Measurements from ENCODE around the gene CYB5R3. TPM values are rescaled to one million over a fixed set of nuclear protein-coding genes. Genes with fewer than 3 reads are reported as not detected.

CYB5R3 gene
- total RNA-seq, 1 donor from 2014 or later, result 383 TPM

DNA sequence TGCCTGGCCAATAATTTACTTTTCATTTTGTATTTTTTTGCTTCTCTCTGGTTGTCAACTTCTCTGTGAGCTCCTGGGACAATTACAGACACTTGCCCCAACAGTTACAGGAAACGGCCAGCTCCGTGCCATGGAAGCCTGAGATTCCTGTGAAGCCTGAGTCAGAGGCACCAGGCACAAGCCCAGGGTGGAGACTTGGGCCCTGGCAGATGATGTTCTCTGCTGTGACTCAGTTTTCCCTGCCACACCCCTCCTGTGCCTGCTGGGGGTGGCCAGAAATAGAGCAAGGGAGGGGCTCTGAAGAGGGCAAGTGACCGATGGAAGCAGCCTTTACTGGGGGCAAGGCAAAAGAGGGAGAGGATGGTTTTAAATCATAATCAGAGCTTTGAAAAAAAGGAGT is 13.7 kb downstream of the CYB5R3 start:
- Mint-ChIP-seq H3K9me3 (ENCODE audit: low read depth) (no peaks in the 10 kb centered on the region), H3K4me1 (ENCODE audit: low read depth) (peaks cover 41% of the 10 kb centered on the region), H3K4me3 (ENCODE audit: unreplicated experiment) (peak overlapping the region; percentile 31), H3K27me3 (ENCODE audit: low read depth) (no peaks in the 10 kb centered on the region), H3K36me3 (ENCODE audit: low read depth) (peaks cover 9% of the 10 kb centered on the region), H3K27ac (ENCODE audit: unreplicated experiment) (peak overlapping the region; percentile 96)
- DNase-seq (ENCODE audit: low spot score), result no peak
- TF ChIP-seq, protein P1, sequence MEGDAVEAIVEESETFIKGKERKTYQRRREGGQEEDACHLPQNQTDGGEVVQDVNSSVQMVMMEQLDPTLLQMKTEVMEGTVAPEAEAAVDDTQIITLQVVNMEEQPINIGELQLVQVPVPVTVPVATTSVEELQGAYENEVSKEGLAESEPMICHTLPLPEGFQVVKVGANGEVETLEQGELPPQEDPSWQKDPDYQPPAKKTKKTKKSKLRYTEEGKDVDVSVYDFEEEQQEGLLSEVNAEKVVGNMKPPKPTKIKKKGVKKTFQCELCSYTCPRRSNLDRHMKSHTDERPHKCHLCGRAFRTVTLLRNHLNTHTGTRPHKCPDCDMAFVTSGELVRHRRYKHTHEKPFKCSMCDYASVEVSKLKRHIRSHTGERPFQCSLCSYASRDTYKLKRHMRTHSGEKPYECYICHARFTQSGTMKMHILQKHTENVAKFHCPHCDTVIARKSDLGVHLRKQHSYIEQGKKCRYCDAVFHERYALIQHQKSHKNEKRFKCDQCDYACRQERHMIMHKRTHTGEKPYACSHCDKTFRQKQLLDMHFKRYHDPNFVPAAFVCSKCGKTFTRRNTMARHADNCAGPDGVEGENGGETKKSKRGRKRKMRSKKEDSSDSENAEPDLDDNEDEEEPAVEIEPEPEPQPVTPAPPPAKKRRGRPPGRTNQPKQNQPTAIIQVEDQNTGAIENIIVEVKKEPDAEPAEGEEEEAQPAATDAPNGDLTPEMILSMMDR (IDR thresholded peaks at IDR 0.05), result no peak

DNA sequence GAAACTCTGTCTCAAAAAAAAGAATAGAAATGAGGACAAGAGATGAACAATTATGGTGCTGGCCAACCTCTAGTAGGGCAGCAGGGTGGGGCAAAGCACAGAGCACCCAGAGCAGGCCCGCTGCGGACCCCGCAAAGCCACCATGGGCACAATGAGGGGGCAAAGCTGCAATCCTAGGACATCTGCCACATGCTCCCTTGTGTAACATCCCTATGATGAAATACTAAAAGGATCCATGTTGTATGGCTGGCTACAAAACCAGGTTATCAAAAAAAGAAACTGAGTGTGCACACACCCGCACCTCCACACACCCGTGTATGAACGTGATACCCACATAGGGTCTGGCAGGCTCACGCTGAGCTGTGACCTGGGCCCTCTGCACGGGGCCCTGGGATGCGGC is 16.2 kb downstream of the CYB5R3 start:
- DNase-seq (ENCODE audit: low spot score), result no peak
- Mint-ChIP-seq H3K4me3 (ENCODE audit: unreplicated experiment) (no peak overlapping the region), H3K4me1 (ENCODE audit: low read depth) (peaks cover 26% of the 10 kb centered on the region), H3K27me3 (ENCODE audit: low read depth) (no peaks in the 10 kb centered on the region), H3K36me3 (ENCODE audit: low read depth) (peaks cover 21% of the 10 kb centered on the region), H3K27ac (ENCODE audit: unreplicated experiment) (no peak overlapping the region), H3K9me3 (ENCODE audit: low read depth) (no peaks in the 10 kb centered on the region)
- TF ChIP-seq, protein P1 (IDR thresholded peaks at IDR 0.05), result no peak

DNA sequence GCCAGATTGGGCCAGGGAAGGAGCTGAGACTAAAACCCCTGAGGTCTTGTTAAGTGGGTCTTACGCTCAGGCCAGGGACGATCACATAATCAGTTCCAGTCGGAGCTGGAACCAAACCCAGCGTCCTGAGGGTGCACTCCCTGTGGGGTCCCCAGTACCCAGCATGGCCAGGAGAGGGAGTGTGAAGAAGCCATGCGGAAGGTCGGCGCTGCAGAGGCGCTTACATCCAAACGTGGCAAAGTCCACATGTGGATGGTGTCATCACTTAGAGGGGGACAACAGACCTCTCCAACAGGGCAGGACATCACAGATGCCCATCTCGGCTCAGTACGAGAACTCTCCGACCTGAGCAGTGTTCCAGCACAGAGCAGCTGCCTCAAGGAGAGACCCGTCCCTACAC is 17.1 kb downstream of the CYB5R3 start:
- Mint-ChIP-seq H3K36me3 (ENCODE audit: low read depth) (peaks cover 24% of the 10 kb centered on the region), H3K27me3 (ENCODE audit: low read depth) (no peaks in the 10 kb centered on the region)
- no peak for DNase-seq (ENCODE audit: low spot score)

DNA sequence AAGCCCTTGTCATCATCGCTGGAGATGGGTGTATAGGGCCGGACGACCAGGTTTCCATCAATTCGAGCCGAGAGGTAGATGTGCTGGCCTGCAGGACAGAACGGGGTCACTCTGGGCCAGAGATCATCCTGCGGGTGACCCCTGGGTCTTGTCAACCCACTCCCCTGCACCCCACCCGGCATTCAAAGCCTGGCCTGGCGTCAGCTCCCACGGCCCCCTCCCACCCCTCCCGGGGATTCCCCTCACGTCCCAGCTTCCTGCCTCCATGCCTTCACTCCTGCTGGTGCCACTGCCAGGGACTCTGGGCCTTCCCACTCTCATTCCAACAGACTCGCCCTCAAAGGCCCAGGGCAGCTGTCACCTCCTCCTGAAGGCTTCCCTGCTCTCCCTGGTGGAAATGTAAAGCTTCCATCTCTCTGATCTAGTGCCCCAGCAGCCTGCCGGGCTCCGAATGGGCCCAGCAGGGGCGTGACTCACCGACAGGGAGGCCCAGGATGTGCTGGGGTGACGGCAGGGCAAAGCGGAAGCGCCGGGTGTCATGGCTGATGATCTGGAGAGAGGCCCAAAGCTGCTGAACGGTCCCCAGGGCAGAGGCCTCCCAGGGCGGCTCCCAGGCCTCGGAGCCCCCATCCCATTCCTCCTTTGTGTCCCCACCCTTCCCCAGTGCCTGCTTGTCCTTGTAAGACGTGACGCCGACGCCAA is 18.1 kb downstream of the CYB5R3 start:
- H3K4me1 Mint-ChIP-seq (ENCODE audit: low read depth), result peaks cover 15% of the 10 kb centered on the region
- no peak for DNase-seq (ENCODE audit: low spot score)
- no peaks in the 10 kb centered on the region for H3K9me3 Mint-ChIP-seq (ENCODE audit: low read depth)
- H3K27ac Mint-ChIP-seq (ENCODE audit: unreplicated experiment), result peak overlapping the region; percentile 36
- H3K27me3 Mint-ChIP-seq (ENCODE audit: low read depth), result no peaks in the 10 kb centered on the region
- TF ChIP-seq, protein P1 (IDR thresholded peaks at IDR 0.05), result no peak
- no peak overlapping the region for H3K4me3 Mint-ChIP-seq (ENCODE audit: unreplicated experiment)
- H3K36me3 Mint-ChIP-seq (ENCODE audit: low read depth), result peaks cover 29% of the 10 kb centered on the region

More for the DNA sequence above, 17.1 kb downstream of the CYB5R3 start:
- H3K9me3 Mint-ChIP-seq (ENCODE audit: low read depth), result no peaks in the 10 kb centered on the region
- no peak overlapping the region for H3K4me3 Mint-ChIP-seq (ENCODE audit: unreplicated experiment)
- TF ChIP-seq, protein P1 (IDR thresholded peaks at IDR 0.05), result peak; percentile 67
- H3K27ac Mint-ChIP-seq (ENCODE audit: unreplicated experiment), result peak overlapping the region; percentile 45
- peaks cover 21% of the 10 kb centered on the region for H3K4me1 Mint-ChIP-seq (ENCODE audit: low read depth)

DNA sequence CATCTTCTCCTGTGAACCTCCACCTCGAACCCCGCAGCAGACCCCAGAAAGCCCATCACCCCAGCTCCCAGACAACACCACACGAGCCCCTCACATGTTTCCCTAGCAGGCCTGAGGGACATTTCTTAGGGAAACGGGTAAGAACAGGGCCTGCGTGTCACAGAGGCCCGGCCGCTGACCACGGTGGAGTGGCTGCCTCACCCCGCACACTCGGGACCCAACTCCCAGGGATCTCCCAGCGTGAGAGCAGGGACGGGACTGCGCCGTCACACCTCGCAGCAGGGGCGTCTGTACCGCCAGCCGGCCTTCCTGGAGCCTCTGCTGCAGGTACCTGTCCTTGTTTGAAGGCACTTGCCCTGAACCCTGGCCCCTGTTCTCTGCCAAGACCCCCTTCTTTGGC is 19.0 kb downstream of the CYB5R3 start:
- Mint-ChIP-seq H3K36me3 (ENCODE audit: low read depth) (peaks cover 33% of the 10 kb centered on the region), H3K27me3 (ENCODE audit: low read depth) (no peaks in the 10 kb centered on the region), H3K4me1 (ENCODE audit: low read depth) (peaks cover 10% of the 10 kb centered on the region), H3K4me3 (ENCODE audit: unreplicated experiment) (no peak overlapping the region), H3K9me3 (ENCODE audit: low read depth) (no peaks in the 10 kb centered on the region), H3K27ac (ENCODE audit: unreplicated experiment) (no peak overlapping the region)
- DNase-seq (ENCODE audit: low spot score), result no peak
- TF ChIP-seq, protein P1 (IDR thresholded peaks at IDR 0.05), result no peak
